GM21786 (cell line): ENCODE measurements around the gene ENPP1.

Experiments used
- ATAC-seq: cut with Tn5 transposase; IDR thresholded peaks from one replicate; pipeline ENCODE4 v1.9.1; 2021; ENCODE audit not compliant: unreplicated experiment

The ENPP1 gene

DNA sequence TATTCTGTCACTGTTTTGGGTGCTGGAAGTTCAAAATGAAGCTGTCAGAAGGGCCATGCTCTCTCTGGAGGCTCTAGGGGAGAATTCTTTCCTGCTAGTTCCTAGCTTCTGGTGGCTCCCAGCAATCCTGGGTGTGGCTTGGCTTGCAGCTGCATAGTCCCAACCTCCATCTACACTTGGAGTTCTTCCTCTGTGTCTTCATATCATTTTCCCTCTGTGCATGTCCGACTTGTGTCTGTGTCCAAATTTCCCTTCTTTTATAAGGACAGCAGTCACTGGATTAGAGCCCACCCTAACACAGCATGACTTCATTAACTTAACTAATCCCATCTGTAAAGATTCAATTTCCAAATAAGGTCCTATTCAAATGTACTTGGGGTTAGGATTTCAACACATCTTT, 23.3 kb upstream of the ENPP1 start:
- ATAC-seq: no peak

DNA sequence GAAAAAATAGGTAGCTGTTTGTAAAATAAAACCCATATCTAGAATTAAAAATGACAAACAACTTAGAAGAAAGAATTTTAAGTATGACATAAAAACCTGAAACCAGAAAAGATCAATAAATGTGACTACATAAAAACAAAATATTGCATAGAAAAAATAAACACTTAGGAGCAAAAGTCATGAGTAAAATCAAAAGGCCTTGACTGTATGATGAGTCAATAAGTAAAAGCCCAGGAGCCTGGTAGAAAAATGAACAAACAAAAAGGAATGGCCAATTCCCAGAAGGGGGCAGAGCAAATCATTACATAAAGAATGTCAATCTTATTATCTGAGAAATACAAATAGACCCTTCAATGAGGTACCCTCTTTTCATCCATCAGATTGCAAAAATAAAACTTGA, 20.7 kb upstream of the ENPP1 start:
- ATAC-seq: no peak

DNA sequence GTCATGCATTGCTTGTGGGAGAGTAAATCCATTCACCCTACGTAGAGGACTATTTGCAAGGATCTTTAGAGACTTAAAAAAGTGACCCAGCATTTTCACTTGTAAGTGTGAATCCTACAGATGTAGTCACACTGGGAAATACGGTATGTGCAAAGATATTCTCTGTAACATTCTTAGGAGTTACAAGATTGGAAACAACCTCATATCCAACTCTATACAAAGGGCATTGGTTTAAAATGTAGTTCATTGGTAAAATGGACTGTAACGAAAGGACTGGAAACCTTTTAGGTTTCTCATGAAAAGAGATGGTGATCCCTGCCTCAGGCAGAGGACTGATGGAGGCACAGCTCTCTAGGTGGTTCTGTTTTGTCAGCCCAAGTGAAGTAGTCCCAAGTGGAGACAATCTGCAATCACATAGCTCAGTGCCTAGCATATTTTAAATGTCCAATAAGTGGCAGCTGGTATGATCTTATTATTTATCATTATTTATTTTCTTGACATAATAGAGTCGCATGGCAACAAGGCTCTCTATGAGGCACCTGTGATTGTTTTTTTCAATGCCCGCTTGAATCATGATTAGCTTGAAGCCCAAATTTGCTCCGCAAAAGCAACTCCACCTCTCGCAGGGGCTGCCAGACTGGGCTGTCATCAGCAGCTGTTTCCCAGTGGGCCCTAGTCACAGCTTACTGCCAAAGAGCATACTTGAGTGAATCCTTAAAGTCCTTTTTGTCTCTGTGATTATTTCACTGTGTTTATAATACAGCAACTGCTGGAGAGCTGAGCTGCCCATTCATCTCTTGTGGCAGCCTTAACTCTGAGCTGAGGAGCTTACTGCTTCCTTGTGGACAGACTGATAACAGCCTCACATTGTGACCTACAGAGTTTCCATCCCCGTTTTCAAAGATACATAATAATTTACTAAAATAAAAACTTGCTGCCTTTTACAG, 19.8 kb upstream of the ENPP1 start:
- ATAC-seq: no peak

DNA sequence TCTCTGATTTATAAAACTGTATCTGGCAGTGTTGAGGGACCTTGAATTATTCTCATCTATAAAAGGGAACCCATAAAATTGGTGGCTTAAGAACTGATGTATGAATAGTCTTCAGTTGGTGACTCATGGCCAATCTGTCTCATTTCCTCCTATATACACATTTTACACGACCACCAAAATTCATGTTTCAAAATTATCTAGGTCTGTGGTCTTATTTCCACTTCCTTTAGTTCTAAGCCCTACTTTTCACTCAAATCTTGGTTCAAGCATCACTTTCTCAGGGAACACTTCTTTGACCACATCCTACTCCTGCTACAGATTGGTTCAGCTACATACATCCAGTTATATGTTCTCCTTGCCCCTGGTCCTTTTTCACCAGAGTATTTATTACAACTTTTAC, 18.6 kb upstream of the ENPP1 start:
- ATAC-seq: no peak

DNA sequence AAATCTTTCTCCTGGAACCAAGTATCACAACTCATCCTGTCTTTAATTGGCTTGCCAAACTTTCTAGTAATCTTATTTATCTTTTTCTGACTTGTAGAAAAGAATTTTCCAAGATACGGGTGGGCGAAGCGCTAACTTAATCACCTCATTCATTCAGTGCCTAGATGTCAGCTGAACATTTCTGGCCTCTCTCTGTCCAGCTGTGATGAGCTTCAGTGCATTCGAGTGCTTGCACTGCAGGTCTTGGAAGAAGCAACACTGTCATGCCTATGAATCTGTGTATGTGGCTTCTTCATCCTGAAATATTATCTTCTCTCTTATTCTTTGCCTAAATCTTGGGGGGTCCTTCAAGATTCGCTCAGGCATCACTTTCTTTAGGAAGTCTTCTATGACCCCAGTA, 16.3 kb upstream of the ENPP1 start:
- ATAC-seq: no peak

DNA sequence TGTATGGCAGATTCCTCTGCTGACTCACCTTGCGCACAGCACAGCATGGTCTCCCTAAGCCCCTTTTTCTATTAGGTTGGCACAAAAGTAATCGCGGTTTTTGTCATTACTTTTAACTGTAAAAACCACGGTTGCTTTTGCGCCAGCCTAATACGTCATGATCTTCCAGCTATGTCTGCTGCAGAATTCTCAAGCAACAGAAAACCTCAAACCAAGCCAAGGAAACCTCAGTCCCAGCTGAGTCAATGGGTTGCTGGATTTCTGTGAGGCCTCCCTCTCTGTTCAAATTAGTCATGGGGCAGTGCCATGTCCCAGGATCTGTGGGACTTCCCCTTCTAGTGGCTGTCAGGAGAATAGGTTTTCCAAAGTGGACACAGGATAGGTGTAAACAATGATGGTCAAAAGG, 15.7 kb upstream of the ENPP1 start:
- no peak for ATAC-seq

DNA sequence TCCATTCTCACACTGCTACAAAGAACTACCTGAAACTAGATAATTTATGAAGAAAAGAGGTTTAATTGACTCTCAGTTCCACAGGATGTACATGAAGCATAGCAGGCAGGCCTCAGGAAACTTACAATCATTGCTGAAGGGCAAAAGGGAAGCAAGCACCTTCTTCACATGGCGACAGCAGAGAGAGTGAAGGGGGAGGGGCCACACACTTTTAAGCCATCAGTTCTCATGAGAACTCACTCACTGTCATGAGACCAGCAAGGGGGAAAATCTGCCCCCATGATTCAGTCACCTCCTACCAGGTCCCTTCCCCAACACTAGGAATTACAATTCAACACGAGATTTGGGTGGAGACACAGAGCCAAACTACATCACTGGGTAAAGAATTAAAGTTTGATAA, 12.5 kb upstream of the ENPP1 start:
- ATAC-seq: no peak

DNA sequence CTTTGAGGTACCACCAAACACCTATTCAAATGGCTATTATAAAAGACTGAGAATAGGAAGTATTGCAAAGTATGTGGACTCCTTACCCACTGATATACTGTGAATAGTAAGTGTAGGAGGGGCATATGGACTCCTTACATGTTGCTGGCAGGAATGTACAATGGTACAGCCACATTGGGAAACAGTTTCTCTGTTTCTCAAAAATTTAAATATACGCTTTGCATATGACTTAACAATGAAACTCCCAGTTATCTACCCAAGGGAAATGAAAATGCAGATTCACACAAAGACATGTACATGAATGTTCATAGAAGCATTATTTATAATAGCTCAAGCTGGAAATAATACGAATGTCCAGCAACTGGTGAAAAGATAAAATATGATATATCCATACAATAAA, 5.5 kb upstream of the ENPP1 start:
- no peak for ATAC-seq

DNA sequence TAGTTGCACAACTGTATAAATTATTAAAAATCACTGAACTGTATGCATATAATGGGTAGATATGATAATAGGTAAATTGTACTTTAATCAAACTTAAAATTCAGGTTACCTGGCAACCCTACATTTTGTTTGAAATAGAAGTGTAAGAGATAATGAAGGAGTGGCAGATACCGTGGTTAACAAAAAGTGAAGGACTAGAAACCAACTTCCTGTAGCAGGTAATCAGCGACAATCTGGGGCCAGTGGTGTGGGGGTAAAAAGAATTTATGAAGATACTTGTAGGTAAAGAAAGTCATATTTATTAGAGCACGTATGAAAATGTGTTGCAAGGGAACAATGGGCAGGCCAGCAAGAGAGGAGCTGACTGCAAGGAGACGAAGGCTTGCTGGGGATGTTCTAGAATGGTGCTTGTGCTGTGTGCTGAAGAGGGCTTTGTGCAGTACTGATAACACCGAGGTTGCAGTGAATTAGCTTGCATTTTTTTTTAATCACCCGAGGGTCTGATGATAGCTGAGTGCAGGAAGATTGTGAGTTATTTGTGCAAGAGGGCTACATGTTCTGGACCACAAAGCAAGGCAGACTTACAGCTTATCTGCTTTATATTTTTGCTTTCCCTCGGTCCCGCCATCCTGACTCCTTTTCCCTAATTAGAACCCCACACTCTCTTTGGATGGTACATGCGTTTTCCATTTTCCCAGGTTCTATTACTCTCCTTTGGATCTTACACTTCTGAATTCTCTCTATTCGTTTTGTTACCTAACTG, 4.6 kb upstream of the ENPP1 start:
- no peak for ATAC-seq

DNA sequence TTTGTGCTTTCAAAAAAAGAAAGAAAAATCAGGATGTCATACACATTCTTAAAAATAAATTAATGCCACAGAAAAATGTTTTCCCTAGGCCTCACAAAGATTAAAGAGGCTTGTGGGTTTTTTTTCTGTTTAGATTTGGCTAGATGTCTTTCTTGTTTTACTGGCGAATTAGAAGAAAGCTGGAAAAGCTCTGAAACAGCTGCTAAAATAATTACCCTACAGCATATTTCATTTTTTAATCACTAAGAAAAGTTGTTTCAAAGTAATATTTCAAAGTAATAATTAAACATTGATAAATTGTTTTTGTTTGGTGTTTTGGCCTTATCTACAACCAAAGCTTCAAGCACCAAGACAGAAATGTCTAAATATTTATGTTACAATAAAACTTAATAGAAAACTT, 3.7 kb upstream of the ENPP1 start:
- ATAC-seq: no peak

DNA sequence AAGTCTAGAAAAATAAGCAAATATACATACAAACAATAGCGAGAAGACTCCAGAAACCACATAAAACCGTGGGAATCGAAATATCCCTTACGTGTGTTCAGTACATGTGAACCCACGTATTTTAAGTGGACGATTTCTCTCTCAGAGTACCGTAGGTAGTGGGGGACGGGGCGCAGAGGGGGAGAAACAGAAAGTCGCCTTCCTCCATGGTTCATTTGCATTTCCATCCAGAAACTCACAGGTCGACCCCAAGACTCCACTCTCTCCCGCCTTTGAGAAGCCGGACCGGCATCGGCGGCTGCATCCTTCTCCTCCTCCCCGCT, 538 bp upstream of the ENPP1 start:
- ATAC-seq: peak; percentile 7

DNA sequence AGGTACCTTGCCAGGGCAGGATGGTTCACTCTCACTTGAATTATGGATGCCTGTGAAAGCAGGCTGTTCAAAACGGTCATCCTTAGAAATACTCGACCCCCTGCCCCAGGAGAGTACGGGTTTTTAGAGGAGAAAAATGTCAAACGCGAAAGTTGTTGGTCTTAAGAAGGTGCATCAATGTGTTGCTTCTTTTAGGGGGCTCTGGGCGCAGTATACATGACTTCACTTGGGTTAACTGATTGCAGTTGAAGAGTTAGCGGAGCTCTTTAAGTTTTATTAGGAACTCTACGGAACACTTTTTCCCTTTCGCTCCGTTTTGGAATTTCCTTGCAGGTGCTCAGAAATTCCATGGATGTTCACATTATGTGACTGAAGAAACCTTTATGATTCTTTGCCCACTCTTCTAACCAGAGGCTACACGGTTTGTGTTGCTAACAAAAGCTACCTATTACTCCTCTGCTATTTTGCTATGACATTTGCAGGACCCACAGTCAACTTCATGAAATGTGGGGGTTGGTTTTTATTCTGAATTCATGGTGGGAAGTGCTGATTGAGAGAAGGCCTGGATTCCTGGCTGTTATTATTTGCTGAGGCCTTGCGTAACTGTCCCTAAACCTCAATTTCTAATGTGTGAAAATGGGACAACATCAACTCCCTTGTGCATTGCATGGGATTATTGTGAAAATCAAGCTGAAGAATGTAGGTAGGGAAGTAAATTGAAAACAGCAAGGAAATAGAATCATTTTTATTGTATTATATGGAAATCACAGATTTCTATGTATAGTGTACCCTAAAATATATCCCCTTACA, 845 bp downstream of the ENPP1 start:
- no peak for ATAC-seq

DNA sequence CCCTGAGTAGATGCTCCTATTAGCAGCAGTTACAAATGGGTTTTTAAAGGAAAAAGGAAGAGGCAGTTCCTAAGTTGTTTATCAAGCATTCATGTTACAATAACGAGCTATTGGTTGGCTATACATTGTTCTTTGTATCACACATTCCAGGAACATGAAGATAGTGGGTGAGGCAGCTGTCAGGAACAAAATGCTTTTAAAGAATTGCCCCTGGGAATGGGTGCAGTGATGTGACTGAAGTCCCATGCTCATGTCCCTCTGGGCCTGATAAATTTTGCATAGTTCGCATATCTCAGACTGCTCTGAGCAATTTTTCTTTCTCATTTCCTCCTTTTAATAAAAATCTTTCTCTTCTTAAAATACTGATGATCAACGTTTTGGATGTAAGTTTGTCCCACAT, 3.7 kb downstream of the ENPP1 start:
- ATAC-seq: no peak

DNA sequence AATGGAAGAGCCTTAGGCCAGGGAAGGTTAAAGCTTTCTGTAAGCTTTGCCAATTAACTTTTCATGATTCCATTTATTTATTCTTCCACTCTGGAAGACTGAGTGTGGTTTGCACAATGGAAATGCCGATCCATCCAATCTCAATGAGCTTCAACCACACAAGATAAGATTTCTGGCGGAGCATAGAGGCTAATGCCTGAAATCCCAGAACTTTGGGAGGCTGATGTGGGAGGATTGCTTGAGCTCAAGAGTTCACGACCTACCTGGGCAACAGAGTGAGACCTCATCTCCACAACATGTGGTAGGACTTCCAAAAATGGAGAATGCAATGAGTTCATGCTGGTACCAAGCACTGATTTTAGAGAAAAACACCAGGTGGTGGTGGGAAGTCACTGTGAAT, 6.2 kb downstream of the ENPP1 start:
- ATAC-seq: no peak

DNA sequence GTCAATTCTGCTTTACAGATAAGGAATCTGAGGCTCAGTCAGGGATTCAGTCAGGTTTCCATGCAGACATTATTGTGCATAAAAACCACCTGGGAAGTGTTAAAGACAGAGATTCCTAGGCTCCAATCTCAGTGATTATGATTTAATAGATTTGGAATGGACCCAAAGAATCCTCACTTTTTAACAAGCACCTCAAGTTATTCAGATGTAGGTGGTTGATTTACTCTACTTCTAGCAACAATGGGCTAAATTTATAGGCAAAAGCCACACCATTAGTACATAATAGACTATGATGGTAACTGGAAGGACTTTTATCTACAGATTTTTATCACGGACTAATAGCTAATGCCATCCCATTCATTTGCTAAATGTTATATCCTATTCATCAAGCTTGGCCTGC, 9.0 kb downstream of the ENPP1 start:
- no peak for ATAC-seq

DNA sequence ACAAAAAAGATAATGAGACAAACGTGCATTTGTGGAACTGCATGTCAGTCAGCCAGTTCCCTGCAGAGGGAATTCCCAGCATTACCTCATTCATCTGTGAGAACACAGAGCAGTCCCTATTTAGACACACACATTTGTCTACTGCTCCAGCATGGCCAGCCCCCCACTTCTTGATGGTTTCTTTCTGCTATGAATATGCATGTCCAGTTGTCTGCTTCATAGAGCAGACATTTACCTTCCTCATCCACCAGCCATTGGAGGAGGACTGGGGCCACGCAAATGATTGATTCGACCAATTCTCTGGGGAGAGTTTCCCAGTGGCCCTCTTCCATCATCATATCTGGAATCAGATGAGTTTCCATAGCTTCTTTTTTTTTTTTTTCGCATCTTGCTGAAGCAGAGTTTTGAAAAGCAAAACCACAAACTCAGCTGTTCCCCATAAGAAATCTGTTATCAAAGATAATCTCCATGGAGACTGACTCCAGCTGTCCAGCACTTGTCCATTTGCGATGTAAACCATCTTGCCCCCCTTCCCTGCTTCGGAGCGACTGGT, 11.8 kb downstream of the ENPP1 start:
- ATAC-seq: no peak

DNA sequence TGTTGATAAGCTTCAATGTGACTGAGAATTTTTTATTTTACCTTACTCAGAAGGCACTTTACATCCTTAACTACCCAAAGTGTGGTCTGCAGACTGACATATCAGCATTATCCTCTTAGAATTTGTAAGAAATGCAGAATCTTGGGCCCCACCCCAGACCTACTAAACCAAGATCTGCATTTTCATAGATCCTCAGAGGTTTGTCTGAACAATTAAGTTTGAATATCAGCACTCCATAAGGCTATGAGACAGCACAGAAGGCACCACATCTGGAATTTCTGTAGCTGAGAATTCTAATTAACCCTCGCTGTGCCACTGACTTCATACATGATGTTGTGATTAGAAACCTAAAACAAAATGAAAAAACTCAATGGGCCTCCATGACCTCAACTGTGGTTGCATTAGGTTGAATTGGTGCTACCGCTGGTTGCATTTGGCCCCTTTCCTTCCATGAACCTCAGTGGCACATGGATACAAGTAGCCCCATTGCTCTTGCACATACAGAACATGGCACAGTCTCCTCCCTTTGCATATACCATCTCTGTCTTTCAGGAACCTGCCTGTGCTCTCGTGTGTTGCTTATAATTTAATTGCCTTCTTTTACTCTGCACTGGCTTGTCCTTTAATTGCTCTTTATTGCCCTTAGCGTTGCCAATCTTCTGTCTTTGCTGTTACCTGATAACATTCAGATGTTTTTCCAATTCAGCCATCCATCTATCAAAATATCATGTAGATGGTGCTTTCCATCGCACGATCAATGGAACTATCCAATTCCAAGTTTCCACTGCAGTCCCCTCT, 13.4 kb downstream of the ENPP1 start:
- no peak for ATAC-seq

DNA sequence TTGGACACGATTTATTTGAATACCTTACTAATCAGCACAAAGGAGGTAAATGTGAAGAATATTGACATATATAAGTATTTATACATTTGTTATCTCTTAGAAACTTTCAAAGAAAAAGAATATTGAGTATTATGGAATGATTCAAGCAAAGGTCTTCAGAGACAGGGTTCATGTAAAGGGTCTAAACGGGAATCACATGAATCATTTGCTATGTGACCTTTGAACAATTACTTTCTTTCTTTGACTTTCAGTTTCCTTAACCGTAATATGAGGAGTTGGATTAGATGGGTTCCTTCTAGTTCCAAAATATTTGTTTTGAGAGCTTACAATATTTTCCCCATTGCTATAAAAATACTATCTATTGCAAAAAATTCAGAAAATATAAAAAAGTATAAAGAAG, 14.3 kb downstream of the ENPP1 start:
- ATAC-seq: no peak

DNA sequence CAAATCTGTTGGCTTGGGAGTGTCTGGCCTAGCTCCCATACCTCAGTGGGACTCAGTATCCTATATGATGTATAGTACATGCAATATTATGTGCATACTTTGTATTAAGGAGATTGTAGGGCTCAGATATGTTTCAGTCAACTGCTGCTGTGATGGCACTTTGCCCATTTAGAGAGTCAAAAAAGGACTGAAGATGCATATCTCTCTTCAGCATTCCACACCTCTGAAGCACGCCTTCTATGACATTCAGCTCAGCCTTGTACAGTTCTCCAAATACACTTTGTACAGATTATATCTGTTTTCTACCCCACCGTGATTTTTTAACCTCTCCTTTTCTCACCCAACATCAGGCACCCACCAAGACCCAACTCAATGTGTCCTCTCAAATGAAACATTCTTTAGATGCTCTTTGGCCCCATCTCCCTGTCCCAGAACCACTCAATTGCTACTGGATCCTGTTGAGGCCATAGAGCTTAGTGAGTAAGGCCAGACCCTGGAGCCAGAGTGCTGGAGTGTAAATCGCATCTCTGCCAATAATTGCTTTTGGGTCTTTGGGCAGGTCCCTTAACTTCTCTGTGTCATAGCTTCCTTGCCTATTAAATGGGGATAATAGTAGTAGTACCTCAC, 15.6 kb downstream of the ENPP1 start:
- ATAC-seq: no peak

DNA sequence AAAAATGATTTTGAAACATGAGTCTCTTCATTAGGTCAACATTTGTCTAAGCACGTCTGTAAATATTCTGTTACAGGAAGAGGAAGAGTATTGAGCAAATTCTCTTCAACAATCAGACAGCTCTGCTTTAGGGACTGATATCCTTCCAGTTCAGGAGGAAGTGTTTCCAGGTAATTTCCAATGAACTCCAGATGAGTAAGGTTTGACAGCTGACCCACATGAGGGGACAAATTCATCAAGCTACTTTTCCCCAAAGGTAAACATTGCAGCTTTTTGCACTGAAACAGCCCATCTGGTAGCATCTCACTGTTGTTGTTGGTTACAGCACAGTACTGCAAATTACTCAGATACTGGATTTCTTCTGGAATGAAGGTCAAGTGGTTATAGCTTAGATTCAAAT, 18.1 kb downstream of the ENPP1 start:
- no peak for ATAC-seq
